ENCODE results near the gene SDHA. TPM values are rescaled to one million over a fixed set of nuclear protein-coding genes. Genes with fewer than 3 reads are reported as not detected.

Gene SDHA
- polyA plus RNA-seq, 1 donor (not counting 4 experiments of a cell fraction or from before 2014, with no cell fraction given) = 178 TPM

- peaks cover 3% of the 10 kb centered on the region for H3K27me3 ChIP-seq (ENCODE audit: control insufficient read depth, extremely low read depth, insufficient read depth, low read length)
- no peaks in the 10 kb centered on the region for H4K20me1 ChIP-seq (ENCODE audit: control insufficient read depth, extremely low read depth, insufficient read depth, low read length)
- dilution Hi-C loops (cut with MboI; ENCODE audit: extremely low pct_ligation_motif_present, low sequenced_read_pairs) = no loop called here
- TF ChIP-seq EZH2 (IDR thresholded peaks at IDR 0.05; ENCODE audit: low read length) = no peak
- TF ChIP-seq CTCF (optimal IDR thresholded peaks at IDR 0.05 in 1 of 3, IDR thresholded peaks at IDR 0.05 in 1 of 3, conservative IDR thresholded peaks at IDR 0.05 in 1 of 3; ENCODE audit: extremely low read depth in 1 of 3, insufficient read depth in 2 of 3, low read length in 3 of 3) = no peak
- H3K4me3 ChIP-seq (ENCODE audit: control insufficient read depth in 2 of 3, extremely low read depth in 1 of 3, insufficient read depth in 2 of 3, low read depth in 1 of 3, low read length in 3 of 3) = no peak overlapping the region
- no peak for DNase-seq (ENCODE audit: low read depth, low spot score)
- H3K36me3 ChIP-seq (ENCODE audit: control insufficient read depth in 2 of 2, extremely low read depth in 1 of 2, insufficient read depth in 2 of 2, low read length in 2 of 2) = no peaks in the 10 kb centered on the region
- no peak overlapping the region for H2AFZ ChIP-seq (ENCODE audit: control insufficient read depth, low read length)
- H3K9ac ChIP-seq (ENCODE audit: control insufficient read depth, extremely low read depth, insufficient read depth, low read length) = no peak overlapping the region
- no peaks in the 10 kb centered on the region for H3K9me3 ChIP-seq (ENCODE audit: control insufficient read depth, low read depth, low read length)
- FAIRE-seq = no peak
- H3K9me1 ChIP-seq (ENCODE audit: control insufficient read depth, extremely low read depth, insufficient read depth, low read length) = no peaks in the 10 kb centered on the region
- no peaks in the 10 kb centered on the region for H3K79me2 ChIP-seq (ENCODE audit: control insufficient read depth, insufficient read depth, low read length)
- no peaks in the 10 kb centered on the region for H3K4me1 ChIP-seq (ENCODE audit: control insufficient read depth, extremely low read depth, insufficient read depth, low read length)
- no peak overlapping the region for H3K4me2 ChIP-seq (ENCODE audit: control insufficient read depth, extremely low read depth, insufficient read depth, low read depth, low read length)
- no peak overlapping the region for H3K27ac ChIP-seq (ENCODE audit: control insufficient read depth, insufficient read depth, low read length)
These were observed 46.3 kb upstream of the SDHA start for GRCh38 chr5:171801-172331.

- H3K4me1 ChIP-seq (ENCODE audit: control insufficient read depth, extremely low read depth, insufficient read depth, low read length) = no peaks in the 10 kb centered on the region
- FAIRE-seq (no peak), DNase-seq (ENCODE audit: low read depth, low spot score) (no peak)
- no peak overlapping the region for H3K9ac ChIP-seq (ENCODE audit: control insufficient read depth, extremely low read depth, insufficient read depth, low read length)
- no peaks in the 10 kb centered on the region for H3K9me1 ChIP-seq (ENCODE audit: control insufficient read depth, extremely low read depth, insufficient read depth, low read length)
- H2AFZ ChIP-seq (ENCODE audit: control insufficient read depth, low read length) = no peak overlapping the region
- no peak overlapping the region for H3K27ac ChIP-seq (ENCODE audit: control insufficient read depth, insufficient read depth, low read length)
- H3K4me2 ChIP-seq (ENCODE audit: control insufficient read depth, extremely low read depth, insufficient read depth, low read depth, low read length) = no peak overlapping the region
- H3K79me2 ChIP-seq (ENCODE audit: control insufficient read depth, insufficient read depth, low read length) = no peaks in the 10 kb centered on the region
- H3K9me3 ChIP-seq (ENCODE audit: control insufficient read depth, low read depth, low read length) = no peaks in the 10 kb centered on the region
- H4K20me1 ChIP-seq (ENCODE audit: control insufficient read depth, extremely low read depth, insufficient read depth, low read length) = no peaks in the 10 kb centered on the region
- no peak for TF ChIP-seq CTCF (optimal IDR thresholded peaks at IDR 0.05 in 1 of 3, IDR thresholded peaks at IDR 0.05 in 1 of 3, conservative IDR thresholded peaks at IDR 0.05 in 1 of 3; ENCODE audit: extremely low read depth in 1 of 3, insufficient read depth in 2 of 3, low read length in 3 of 3)
- TF ChIP-seq EZH2 (IDR thresholded peaks at IDR 0.05; ENCODE audit: low read length) = no peak
- no peaks in the 10 kb centered on the region for H3K36me3 ChIP-seq (ENCODE audit: control insufficient read depth in 2 of 2, extremely low read depth in 1 of 2, insufficient read depth in 2 of 2, low read length in 2 of 2)
- no peak overlapping the region for H3K4me3 ChIP-seq (ENCODE audit: control insufficient read depth in 2 of 3, extremely low read depth in 1 of 3, insufficient read depth in 2 of 3, low read depth in 1 of 3, low read length in 3 of 3)
- dilution Hi-C loops (cut with MboI; ENCODE audit: extremely low pct_ligation_motif_present, low sequenced_read_pairs) = no loop called here
- H3K27me3 ChIP-seq (ENCODE audit: control insufficient read depth, extremely low read depth, insufficient read depth, low read length) = peaks cover 6% of the 10 kb centered on the region
These were observed 45.7 kb upstream of the SDHA start for GRCh38 chr5:172421-172820.
